Sciatic nerve (tissue), 2 donors: ENCODE measurements around the gene KHSRP. TPM values are rescaled to one million over a fixed set of nuclear protein-coding genes. Genes with fewer than 3 reads are reported as not detected.

Source experiments
- ATAC-seq: fragments of 200-7000 bp; cut with Tn5 transposase; one replicate; pipeline ENCODE4 v1.9.1; 2020; ENCODE audit warnings: mild to moderate bottlenecking, moderate library complexity
- DNase-seq: peaks from one replicate; pipeline ENCODE4 v3.0.0-alpha.2; 2020; ENCODE audit warnings: low spot score
- intact Hi-C: fragments of 100-400 bp; cut with DNase I; formaldehyde crosslinking; loops from one replicate; pipeline ENCODE4 v1.14.2; 2022
- microRNA-seq: library from miRNA; unstranded; fragments of <30 nt; microRNA quantifications from one replicate; pipeline ENCODE4 v1.2.0, GENCODE V29; 2020
- total RNA-seq: library from RNA; stranded (reverse); fragmentation: NEBNext Ultra II Directional; extraction: Animal tissue kit (Norgen Biotek cat#: 25700); gene quantifications from one replicate; pipeline ENCODE4 v1.2.1, GENCODE V29; 2021
- donor health status: DM: no; HTN: no; CAD: no.
- donor health status: DM: no; HTN: no; CAD: no.

KHSRP gene
- total RNA-seq, 1 donor from 2014 or later, result 161 TPM

GRCh38 chr19:6374161-6374709, 50.4 kb downstream of the KHSRP start:
- intact Hi-C loops, result no loop called here
- no peak for DNase-seq
- ATAC-seq, result no peak

GRCh38 chr19:6373813-6374108, 50.9 kb downstream of the KHSRP start:
- DNase-seq (no peak), ATAC-seq (no peak)
- intact Hi-C loops, result no loop called here

GRCh38 chr19:6373096-6373812, 51.4 kb downstream of the KHSRP start:
- intact Hi-C loops, result no loop called here
- ATAC-seq, result peak; percentile 93
- peak; percentile 100 for DNase-seq

GRCh38 chr19:6372594-6373095, 52.0 kb downstream of the KHSRP start, which contains the start of gene ALKBH7:
TSS of gene ALKBH7 (plus strand) at chr19:6372794. CDS start at chr19:6372821, 27 bp downstream.
- intact Hi-C loops, result no loop called here
- ATAC-seq, result peak; percentile 89
- DNase-seq, result peak; percentile 99

- ATAC-seq, result no peak
- intact Hi-C loops, result no loop called here
- no peak for DNase-seq
Measured at GRCh38 chr19:6364353-6364752, 60.3 kb downstream of the KHSRP start.

Small RNA genes within 50 kb of the gene (microRNA-seq; reads per million reads assigned to microRNA genes)
- gene MIR3940, result 6.5 reads per million, percentile 15 among the genes with 10 or more reads in this experiment
- not detected for gene MIR6790
- not detected for gene MIR6885

Other genes with a start within 250 kb of the KHSRP start
- 72.5 TPM for gene MLLT1, start 144.8 kb downstream of the KHSRP start, total RNA-seq
- not detected for gene ACER1, start 91.2 kb downstream of the KHSRP start, total RNA-seq
- gene CLPP, start 63.3 kb downstream of the KHSRP start, total RNA-seq, result 43.8 TPM
- gene ALKBH7, start 52.0 kb downstream of the KHSRP start, total RNA-seq, result 55.6 TPM
- 2.1 TPM for gene PSPN, start 48.9 kb downstream of the KHSRP start, total RNA-seq
- 44.7 TPM for gene GTF2F1, start 31.6 kb downstream of the KHSRP start, total RNA-seq
- 0.27 TPM for gene SLC25A41, start 9.0 kb upstream of the KHSRP start, total RNA-seq
- gene SLC25A23, start 35.0 kb upstream of the KHSRP start, total RNA-seq, result 61.9 TPM
- gene CRB3, start 39.5 kb upstream of the KHSRP start, total RNA-seq, result not detected
- gene DENND1C, start 57.0 kb upstream of the KHSRP start, total RNA-seq, result 5.5 TPM
- gene TUBB4A, start 77.5 kb upstream of the KHSRP start, total RNA-seq, result 47.8 TPM
- gene TNFSF9, start 106.2 kb upstream of the KHSRP start, total RNA-seq, result 0.62 TPM
- gene CD70, start 166.3 kb upstream of the KHSRP start, total RNA-seq, result not detected
- 9.8 TPM for gene TNFSF14, start 245.3 kb upstream of the KHSRP start, total RNA-seq